ENCODE measurements around the gene KLHL6.
"Not testable (repeated sequence)": the region's sequence is repeated elsewhere in the genome, so short reads cannot be mapped to it uniquely, and the experiment has no call there.

KLHL6 gene

GRCh38 chr3:183555541-183556081, at the start of gene KLHL6:
Gene KLHL6 (minus strand): TSS chr3:183555706. CDS start chr3:183555653, 53 bp downstream.
- peak; percentile 76 for DNase-seq

- DNase-seq: no peak
Measured at GRCh38 chr3:183597959-183598358, 42.5 kb upstream of the KLHL6 start.

- no peak for DNase-seq
Measured at GRCh38 chr3:183594636-183595035, 39.1 kb upstream of the KLHL6 start.

- DNase-seq: no peak
Measured at GRCh38 chr3:183592821-183593220, 37.3 kb upstream of the KLHL6 start.

- DNase-seq: peak; percentile 55
Measured at GRCh38 chr3:183591881-183592521, 36.5 kb upstream of the KLHL6 start.

- no peak for DNase-seq
Measured at GRCh38 chr3:183590442-183590841, 34.9 kb upstream of the KLHL6 start.

GRCh38 chr3:183587336-183587735, 31.8 kb upstream of the KLHL6 start:
- DNase-seq: peak; percentile 25

GRCh38 chr3:183586477-183586876, 31.0 kb upstream of the KLHL6 start:
- DNase-seq: peak; percentile 37

- no peak for DNase-seq
Measured at GRCh38 chr3:183584914-183585280, 29.4 kb upstream of the KLHL6 start.

GRCh38 chr3:183584246-183584913, 28.9 kb upstream of the KLHL6 start:
- DNase-seq: no peak

GRCh38 chr3:183583331-183584245, 28.1 kb upstream of the KLHL6 start:
- no peak for DNase-seq

- no peak for DNase-seq
Measured at GRCh38 chr3:183582161-183582560, 26.7 kb upstream of the KLHL6 start.

GRCh38 chr3:183581496-183582155, 26.1 kb upstream of the KLHL6 start:
- DNase-seq: no peak

GRCh38 chr3:183579967-183580900, 24.7 kb upstream of the KLHL6 start:
- DNase-seq: no peak

- no peak for DNase-seq
Measured at GRCh38 chr3:183578179-183578578, 22.7 kb upstream of the KLHL6 start.

- DNase-seq: no peak
Measured at GRCh38 chr3:183577346-183577745, 21.8 kb upstream of the KLHL6 start.

GRCh38 chr3:183576487-183577107, 21.1 kb upstream of the KLHL6 start:
- no peak for DNase-seq

GRCh38 chr3:183572935-183573334, 17.4 kb upstream of the KLHL6 start:
- no peak for DNase-seq

GRCh38 chr3:183570191-183570590, 14.7 kb upstream of the KLHL6 start:
- not testable (repeated sequence) for DNase-seq

- no peak for DNase-seq
Measured at GRCh38 chr3:183566880-183567279, 11.4 kb upstream of the KLHL6 start.

GRCh38 chr3:183564046-183564445, 8.5 kb upstream of the KLHL6 start:
- no peak for DNase-seq
